ENCODE measurements around the gene NFRKB.
"Not testable (repeated sequence)": the region's sequence is repeated elsewhere in the genome, so short reads cannot be mapped to it uniquely, and the experiment has no call there.

The NFRKB gene

DNA sequence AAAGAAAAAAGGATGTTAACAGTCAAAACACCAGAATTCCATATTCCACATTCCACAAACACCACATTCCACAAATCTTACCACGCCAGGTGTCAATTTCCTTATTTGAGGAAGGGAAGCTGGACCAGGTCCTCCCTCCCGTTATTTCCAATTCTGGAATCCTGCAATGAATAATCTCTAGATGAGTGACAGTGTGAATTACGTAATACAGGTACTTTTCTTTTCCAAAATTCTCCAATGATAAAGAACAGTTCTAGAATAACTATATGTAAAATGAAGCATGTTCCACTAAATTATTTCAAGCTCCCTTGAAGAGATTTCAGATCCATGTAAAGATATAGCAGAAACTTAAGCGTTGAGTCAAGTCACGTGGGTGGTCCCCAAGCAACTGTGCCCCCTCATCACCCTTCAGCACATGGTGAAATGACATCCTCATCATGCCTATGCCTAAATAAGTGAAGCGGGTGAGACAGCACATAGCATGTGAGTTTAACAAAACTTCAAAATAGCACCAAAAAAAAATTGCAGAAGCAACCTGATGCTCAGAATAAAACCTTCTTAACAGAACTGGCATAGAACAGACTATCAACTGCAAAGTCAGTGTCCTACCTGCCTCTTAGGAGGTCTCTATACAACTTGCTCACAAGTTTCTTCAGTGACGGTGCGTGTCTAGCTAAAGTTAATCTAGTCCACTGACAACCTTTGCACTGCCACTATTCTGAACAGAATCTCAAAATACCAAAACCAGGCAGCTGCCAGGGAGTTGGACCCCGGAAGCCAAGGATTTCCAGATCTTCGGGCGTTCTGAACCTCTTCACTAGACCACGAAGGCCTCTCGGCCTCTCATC lies 876 bp downstream of the NFRKB start:
- peak; percentile 35 for DNase-seq (ENCODE audit: low spot score)

DNA sequence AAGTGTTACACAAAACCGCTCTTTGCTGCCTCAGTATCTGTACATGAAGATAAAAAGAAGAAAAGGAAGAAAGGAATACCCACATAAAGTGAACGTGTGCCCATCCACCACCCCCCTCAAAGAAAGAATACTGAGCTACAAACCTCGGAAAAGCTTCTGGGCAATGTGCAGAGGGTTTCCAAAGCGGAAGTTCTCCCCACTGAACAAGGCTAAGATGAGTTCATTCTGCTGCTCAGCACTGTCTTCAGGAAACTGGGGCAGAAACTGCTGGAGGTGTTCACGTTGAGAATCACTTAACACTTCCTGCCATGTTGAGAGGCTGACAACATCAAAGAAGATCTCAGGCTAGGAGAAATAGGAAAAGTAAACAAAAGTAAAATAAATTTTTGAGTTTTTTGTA lies 6.9 kb downstream of the NFRKB start:
- DNase-seq (ENCODE audit: low spot score) = no peak

DNA sequence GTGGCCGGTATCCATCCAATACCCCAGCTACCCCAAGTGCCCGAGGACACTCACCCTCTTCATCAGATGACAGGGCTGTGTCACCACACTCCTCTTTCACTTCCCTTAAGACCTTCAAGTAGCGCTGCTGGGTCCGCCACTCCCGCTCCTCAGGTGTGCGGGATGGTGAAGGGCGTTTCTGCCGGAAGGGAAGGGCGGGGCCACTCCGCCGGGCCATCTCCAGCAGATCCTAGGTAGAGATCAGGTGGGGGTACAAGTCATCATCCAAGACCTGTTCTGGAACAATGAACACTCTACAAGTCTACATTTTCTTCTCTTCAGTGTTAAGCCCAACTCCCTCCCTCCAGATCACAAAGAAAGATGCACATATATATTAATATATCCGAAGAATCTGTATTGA lies 10.0 kb downstream of the NFRKB start:
- no peak for DNase-seq (ENCODE audit: low spot score)

DNA sequence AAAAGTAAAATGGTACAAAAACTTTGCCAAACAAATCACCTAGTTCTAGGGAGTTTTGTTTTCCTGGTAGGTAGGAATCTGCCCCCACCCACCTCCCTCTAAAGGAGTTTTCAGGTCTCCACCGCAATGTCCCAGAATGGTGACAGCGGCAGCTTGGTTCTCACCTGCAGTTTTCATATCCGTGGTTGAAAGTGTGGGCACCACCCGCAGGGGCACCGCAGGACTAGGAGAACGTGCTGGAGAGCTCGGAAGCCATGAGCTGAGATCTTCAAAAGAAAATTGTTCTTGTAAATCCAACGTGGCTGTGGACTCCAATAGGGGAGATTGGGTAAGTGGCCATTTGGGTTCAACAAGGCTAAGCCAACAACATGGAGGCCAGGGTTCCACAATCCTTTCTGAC lies 10.8 kb downstream of the NFRKB start:
- DNase-seq (ENCODE audit: low spot score) = no peak

DNA sequence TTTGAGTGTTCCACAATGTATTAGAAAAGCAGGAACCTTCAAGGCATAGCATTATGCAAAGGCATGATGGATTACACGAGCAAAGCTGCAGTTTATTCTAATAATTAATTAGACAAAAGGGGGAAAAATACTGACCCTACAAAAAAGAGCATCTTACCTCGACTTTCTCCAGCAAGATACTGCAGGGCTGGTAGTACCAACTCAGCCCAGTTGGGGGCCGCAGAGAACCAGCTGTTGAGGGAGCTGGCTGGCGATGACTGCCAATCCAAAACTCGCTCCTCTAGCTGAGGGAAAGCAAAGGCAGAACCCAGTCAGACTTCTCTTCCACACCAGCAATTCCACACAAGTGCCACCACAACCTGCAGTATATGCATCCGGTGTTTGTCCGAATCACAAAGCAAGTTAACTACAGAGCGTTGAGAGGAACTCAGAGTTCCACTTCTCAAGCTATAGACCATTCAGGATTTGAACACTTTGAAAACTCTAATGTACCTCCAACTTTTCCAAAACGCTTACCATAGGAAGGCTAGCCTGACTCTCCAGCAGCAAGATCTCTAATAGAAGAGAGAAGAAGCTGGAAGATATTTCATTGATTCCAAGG lies 13.7 kb downstream of the NFRKB start:
- DNase-seq (ENCODE audit: low spot score) = peak; percentile 9

DNA sequence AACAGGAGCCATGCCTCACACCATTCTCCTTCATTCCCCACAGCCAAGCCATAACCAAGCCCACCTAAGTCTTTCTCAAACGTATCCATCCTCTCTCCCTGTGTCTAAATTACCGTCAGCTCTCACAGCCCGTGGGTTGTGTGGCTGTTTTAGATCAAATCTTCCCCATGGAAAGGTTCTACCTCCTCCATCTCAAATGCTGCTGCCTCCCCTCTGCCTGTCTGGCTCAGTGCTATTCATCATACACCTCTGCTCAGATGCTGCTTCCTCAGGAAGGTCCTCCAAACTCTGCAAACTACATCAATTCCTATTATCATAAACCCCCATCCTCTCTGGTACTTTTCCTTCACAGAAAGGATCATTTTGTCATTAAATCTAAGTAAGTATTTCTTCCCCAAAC lies 15.1 kb downstream of the NFRKB start:
- DNase-seq (ENCODE audit: low spot score) = no peak

DNA sequence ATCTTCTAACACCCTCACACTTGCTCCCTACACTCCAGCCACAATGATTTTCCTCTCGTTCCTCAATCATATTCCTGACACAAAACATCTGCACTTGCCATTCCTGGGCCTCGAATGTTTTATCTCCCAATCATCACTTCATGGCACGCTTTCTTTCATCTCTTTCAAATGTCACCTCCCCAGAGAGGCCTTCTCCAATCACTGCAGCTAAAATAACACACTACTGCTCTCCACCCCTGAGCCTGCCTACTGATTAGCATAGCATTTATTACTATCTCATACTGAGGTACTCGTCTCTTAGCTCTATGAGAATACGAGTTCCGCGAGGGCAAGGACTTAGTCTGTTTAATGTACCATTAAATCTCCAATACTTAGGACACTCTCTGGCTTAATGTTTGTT lies 23.5 kb downstream of the NFRKB start:
- no peak for DNase-seq (ENCODE audit: low spot score)

DNA sequence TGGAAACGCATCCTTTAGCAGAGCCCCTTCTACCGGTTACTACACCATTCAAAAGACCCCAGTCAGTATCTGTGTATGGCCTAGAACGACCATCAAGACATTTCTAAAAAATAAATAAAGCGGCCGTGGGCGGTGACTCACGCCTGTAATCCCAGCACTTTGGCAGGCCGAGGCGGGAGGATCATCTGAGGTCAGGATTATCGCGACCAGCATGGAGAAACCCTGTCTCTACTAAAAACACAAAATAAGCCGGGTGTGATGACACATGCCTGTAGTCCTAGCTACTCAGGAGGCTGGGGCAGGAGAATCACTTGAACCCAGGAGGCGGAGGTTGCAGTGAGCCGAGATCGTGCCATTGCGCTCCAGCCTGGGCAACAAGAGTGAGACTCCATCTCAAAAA lies 26.8 kb downstream of the NFRKB start:
- not testable (repeated sequence) for DNase-seq (ENCODE audit: low spot score)

DNA sequence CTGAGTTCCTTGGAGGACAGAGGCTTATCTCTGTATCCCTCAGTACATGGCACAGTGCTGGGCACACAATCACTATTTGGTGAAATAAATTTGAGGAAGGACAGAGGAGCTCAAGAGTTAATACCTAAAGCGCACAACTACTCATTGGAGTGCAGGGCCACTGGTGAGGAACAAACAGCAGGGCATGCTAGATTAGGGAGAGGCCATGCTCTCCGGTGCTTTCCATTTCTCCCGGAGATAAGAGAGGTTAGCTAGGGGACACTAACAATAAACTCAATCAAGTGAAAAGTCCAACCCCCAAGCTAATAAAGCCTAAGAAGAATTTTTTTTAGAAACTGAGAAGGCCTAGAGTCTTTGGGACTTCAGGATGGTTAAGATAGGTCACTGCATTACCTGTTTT lies 29.1 kb downstream of the NFRKB start:
- DNase-seq (ENCODE audit: low spot score) = no peak

DNA sequence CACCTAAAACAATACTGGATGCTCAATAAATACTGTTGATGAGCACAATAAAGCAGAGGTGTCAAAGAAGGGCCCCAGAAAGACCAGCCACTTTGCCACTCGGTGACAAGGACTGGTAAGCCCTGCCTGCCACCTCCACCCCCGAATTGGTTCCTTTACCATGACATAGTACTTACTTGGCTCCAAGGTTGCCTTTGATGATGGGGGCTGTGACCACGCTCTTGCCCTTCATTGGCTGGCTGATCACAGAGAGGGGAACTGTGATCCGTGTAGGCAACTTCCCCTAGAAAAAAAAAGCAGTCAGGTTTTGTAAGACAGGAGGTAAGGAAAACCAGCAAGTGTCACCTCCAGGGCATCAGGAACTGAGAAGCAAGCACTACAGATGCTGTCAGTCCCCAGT lies 29.7 kb downstream of the NFRKB start:
- no peak for DNase-seq (ENCODE audit: low spot score)

DNA sequence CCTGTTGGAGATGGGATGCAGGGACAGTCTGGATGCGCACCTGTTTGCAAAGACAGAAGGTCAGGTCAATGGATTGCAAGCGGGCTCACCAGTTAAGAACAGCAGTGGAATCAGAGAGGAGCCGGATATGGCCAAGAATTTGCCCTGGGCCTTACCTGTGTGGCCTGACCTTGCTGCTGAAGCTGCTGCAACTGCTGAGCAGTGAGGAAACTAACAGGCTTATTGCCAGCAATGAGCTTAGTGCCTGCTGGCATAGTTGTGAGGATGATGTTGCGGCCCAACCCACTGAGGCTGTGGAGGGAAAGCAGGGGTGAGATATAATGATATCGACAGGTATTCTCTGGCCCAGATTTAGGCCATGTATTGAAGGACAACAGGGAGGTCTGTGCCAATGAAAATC lies 30.6 kb downstream of the NFRKB start:
- no peak for DNase-seq (ENCODE audit: low spot score)

DNA sequence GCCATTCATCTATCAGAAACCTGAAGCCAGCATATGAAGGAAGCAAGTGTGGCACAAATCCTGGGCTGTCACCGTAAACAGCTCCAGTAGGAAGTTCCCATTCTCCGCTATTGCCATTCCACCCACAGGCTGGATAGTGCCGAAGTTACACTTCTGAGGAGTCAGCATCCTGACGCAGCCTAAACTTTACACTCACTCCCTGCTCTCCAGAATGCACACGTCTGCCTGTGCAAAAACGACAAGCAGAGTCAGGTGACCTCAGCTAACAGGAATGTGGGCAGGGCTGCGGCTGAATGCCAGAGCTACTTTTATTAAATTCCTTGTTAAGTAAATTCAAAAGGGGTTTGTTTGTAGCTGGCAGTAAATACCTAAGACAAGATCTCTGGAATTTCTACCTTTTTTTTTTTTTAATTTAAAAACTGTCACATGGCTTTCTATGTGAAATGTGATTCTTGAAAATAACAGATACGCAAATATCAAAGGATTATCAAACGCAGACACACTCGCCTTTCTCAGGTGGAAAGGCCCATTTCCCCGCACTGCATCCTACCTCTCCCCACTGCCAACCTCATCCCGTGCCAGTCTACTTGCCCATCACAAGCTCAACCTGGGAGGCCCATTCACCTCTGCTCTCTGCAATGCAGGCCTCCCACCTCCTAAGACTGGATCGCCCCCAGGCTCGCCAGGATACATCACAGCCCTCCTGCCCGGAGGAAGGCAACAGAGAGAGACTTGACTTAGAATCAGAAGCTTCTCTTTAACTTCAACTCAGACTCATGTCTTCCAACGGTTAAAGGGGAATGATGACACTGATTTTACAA lies 33.5 kb downstream of the NFRKB start:
- DNase-seq (ENCODE audit: low spot score) = no peak

DNA sequence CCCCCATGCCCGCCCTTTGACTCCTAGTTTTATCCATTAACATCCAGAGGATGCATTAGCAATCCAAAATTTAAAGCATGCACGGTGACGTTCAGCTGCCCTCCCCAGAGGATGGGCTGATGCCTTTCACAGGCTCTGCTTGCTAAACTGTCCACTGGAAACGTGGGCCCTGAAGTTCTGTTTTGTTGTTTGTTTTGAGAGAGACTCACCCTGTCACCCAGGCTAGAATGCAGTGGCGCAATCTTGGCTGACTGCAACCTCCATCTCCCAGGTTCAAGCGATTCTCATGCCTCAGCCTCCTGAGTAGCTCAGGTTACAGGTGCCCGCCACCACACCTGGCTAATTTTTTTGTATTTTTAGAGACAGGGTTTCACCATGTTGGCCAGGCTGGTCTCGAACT lies 39.3 kb downstream of the NFRKB start:
- DNase-seq (ENCODE audit: low spot score) = no peak

DNA sequence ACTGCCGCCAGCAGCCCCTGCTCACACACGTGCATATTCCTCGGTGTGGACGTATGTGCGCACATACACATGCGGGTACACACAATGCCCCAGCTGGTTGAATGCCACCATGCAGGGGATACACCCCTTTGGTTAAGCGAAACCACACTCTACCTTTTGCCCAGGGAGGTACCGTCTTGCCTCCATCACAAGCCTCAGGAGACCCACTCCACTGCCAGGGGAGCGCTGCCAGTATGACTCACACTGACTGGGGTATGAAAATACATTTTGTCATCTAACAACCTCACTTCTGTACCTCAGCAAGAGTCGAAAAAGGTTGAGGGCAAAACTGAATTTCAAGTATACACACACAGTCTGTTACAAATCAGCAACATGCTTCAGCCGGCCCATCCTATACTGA lies 40.3 kb downstream of the NFRKB start:
- no peak for DNase-seq (ENCODE audit: low spot score)

DNA sequence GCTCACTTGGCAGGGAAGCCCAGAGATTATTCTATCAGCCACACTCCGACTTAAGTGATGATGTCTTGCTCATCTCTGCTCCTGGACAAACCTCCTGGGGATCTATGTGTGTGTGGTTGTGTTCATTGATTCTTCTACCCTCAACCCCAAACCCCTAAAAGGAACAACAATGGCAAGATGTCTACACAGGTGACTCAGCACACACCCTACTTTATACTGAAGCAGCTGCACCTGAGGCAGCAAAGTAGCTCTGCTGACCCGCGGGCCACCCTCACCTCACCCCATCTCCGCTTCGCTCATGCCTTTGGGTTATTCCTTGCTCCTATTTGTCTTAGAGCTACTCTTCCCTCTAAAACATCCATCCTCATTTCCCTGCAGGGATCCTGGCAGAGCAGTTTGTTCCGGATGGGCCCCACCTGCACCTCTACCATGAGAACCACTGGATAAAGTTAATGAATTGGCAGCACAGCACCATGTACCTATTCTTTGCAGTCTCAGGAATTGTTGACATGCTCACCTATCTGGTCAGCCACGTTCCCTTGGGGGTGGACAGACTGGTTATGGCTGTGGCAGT lies 41.1 kb downstream of the NFRKB start:
- no peak for DNase-seq (ENCODE audit: low spot score)

DNA sequence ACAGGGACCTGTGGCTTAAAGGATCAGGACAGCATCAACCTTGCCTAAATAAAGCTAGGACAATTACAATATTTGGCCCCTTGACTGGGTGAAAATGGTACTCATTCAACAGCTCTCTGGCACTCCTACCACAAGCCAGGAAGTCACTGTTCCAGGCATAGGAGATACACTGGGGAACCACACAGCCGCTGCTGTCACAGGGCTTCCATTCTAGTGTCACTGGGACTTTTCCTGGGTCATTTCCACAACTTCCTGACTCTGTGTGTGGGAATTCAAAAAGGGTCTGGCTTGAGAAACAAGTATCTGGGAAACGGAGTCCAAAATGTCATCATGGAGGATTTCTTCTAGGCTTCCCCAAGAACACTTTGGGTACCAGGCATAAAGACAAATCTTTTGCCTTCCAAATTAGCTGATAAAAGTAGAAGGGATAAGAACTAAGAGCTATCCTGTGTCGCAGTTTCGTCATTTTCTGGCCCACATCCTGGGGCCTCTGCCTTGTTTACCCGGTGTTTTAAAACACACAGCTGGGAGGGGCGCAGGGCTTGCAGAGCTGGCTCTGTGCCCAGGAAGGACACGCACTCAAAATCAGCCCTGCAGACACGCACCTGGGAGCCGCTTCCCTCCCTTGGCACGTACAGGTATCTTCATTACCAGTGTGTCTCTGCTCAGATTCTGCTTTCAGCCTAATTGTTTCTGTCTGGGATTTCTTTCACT lies 41.7 kb downstream of the NFRKB start:
- no peak for DNase-seq (ENCODE audit: low spot score)

DNA sequence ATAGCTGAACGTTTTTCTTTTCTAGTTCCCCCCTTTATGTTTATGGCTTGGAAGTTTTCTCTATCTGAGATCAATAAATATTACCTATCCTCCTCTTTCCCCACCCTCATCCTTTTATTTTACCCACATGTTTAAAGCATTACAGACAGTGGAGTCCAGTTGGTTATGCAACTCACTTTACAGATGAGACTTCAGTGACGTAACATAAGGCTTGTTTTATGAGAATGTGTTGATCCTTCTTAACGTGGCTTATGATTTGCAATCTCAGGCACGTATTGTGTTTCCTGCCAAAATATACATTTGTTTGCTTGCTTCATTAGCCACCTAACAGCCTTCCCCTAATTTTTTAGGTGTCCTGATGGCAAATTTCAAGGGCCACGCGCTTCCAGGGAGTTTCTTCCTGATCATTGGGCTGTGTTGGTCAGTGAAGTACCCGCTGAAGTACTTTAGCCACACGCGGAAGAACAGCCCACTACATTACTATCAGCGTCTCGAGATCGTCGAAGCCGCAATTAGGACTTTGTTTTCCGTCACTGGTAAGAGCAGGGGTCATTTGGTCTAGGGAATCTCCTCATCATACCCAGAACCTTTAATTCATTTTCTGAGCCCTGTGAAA lies 43.1 kb downstream of the NFRKB start:
- no peak for DNase-seq (ENCODE audit: low spot score)

DNA sequence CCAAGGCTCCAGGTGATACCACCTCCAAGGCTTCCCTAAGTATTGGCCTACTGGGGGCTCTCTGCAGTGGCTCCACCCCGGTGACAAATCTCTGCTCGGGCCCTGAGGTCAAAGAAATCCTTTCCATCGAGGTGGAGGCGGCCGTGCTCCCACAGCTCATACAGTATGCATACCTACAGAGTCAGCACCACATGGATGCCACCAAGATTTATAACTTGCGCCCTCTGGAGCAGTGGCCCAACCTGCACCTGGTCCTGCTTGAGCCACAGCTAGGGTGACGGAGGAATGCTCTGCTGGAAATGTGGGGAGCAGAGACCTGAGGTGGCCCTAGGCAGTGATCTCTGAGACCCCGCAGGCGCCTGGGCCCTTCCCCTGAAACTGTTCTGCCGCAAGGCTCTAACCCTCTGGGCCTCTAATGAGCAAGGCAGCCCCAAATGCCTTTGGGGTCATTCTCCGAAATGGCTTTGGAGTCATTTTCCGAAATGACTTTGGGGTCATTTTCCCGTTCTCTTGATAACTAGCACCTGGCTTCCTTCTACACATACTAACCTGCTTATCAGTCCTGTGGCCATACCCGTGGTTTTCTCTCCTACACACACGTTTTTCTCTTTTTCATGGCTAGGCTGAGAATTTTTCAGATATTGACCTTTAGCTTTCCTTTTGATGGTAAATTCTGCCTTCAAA lies 45.8 kb downstream of the NFRKB start:
- DNase-seq (ENCODE audit: low spot score) = no peak

DNA sequence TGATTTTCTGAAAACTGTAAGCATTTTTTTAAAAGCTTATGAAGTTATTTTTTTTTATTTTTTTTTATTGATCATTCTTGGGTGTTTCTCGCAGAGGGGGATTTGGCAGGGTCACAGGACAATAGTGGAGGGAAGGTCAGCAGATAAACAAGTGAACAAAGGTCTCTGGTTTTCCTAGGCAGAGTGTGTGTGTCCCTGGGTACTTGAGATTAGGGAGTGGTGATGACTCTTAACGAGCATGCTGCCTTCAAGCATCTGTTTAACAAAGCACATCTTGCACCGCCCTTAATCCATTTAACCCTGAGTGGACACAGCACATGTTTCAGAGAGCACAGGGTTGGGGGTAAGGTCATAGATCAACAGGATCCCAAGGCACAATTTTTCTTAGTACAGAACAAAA lies 48.0 kb downstream of the NFRKB start:
- not testable (repeated sequence) for DNase-seq (ENCODE audit: low spot score)

DNA sequence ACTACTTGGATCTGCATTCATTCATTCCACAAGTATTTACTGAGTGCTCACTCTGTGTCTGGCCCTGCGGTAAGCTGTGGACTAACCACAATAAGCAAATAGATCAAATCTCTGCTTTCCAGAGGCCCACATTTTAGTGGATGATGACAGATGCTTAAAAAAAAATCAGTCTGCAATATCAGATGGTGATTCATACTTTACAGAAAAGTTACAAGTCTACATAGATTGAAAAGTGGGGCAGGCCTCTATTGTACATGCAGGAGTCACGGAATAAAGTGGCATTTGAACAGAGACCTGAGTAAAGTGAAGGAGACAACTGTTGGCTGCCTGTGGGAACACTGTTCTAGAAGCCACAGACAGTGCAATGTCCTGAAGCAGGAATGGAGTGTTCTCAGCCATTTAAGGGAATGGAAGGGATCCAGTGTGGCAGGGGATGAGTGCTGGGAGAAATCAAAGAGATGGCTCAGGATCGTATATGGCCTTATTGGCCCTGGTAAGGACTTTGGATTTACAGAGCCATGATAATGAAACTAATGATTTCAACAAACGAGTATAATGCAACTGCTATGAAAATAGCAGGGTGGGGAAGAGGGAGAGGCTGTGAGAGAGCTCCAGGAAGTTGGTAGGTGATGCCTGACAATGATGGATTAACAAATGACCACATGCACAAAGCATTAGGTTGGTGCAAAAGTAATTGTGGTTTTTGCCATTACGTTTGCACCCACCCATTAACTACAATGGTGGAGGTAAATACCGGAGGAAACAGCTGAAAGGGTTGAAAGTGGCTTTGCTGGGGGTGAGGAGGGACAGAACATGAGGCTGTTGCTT lies 48.7 kb downstream of the NFRKB start:
- no peak for DNase-seq (ENCODE audit: low spot score)

Data from hematopoietic multipotent progenitor cell treated with erythropoietin and hydrocortisone succinate and interleukin-3 and kit ligand, for 17 days (in vitro differentiated cells).